NCI-H2227 treated with DMSO at 0.1 percent for 48 hours (cell line): ENCODE data around the gene TANGO6.
"Not testable (repeated sequence)": the region's sequence is repeated elsewhere in the genome, so short reads cannot be mapped to it uniquely, and the experiment has no call there.

Experiments used
- DNase-seq: peaks from one replicate; lab custom pipeline; 2025; lab: John Stamatoyannopoulos, UW

The TANGO6 gene

DNA sequence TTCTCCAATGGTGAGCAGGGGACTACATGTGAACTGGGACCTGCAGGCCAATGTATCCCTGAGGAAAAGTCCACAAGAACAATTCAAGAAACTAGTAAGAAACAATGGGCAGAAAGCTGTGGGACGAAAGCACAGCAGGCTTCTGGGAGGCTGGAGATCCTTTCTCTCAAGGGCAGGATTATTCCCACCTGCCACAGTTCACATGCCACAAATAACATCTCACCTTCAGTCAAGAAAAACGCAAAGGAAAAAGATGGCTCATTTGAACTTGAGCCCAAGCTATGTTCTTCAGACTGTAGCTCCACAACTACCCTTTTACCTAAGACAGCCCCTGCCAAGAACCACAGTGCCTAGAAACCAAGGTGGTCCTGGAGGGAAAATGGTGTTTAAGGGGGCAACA is 275.1 kb downstream of the TANGO6 start:
- no peak for DNase-seq

GRCh38 chr16:69118994-69119393 is 275.7 kb downstream of the TANGO6 start:
- no peak for DNase-seq

GRCh38 chr16:69119536-69119935 is 276.2 kb downstream of the TANGO6 start:
- no peak for DNase-seq

DNA sequence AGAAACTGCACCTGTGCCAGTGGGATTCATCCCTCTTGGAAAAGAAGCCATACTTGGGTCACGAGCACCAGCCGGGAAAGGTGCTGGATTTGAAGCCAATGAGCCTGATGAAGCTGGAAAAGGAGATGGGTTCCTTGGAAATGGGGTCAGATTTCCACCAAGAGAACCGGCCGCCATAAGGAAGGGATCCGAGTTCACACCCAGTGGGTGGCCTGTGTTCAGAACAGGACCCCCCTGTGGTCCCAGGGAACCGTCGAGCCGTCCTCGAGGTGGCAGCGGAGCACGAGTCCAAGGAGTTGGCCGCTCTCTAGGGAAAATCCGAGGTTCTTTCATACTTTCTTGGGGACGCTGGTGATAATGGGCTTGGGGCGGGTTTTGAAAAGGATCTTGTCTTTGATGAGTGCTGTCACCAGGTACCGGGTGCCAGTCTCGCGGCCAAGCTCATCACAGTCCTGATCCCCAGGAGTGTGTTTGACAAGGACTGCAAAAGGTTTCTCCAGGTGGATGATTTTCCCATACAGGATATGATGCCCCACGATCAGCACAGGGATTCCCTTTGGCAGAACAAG is 276.8 kb downstream of the TANGO6 start:
- DNase-seq: no peak

DNA sequence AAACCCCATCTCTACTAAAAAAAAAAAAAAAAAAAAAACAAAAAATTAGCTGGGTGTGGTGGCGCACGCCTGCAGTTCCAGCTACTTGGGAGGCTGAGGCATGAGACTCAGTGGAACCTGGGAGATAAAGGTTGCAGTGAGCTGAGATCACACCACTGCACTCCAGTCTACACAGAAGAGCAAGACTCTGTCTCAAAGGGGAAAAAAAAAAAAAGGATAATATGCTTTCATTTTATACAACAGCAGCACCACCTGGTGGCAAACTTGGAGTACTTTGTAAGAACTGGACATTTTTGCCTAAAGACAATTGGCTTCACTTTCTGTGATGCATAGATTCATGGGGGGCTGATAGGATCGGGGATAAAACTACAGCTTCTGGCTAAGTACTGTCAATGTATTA is 280.6 kb downstream of the TANGO6 start:
- DNase-seq: peak; percentile 73

DNA sequence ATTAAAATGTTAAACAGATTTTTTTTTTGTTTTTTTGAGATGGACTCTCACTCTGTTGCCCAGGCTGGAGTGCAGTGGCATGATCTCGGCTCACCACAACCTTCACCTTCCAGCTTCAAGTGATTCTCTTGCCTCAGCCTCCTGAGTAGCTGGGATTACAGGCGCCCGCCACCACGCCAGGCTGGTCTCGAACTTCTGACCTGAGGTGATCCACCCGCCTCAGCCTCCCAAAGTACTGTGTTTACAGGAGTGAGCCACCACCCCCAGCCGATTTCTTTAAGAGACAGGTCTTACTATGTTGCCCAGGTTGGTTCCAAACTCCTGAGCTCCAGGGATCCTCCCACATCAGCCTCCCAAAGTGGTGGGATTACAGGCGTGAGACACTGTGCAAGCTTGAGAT is 281.1 kb downstream of the TANGO6 start:
- DNase-seq: not testable (repeated sequence)

DNA sequence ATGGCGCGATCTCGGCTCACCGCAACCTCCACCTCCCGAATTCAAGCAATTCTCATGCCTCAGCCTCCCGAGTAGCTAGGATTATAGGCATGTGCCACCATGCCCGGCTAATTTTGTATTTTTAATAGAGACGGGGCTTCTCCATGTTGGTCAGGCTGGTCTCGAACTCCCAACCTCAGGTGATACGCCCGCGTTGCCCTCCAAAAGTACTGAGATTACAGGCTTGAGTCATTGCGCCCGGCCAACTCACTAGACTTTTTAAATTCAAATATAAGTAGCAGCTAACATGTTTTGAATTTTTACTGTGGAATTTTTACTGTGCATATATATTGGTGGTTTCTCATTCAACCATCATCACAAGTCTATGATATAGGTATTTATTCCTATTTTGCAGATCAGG is 281.6 kb downstream of the TANGO6 start:
- not testable (repeated sequence) for DNase-seq

GRCh38 chr16:69126221-69126620 is 282.9 kb downstream of the TANGO6 start:
- no peak for DNase-seq

DNA sequence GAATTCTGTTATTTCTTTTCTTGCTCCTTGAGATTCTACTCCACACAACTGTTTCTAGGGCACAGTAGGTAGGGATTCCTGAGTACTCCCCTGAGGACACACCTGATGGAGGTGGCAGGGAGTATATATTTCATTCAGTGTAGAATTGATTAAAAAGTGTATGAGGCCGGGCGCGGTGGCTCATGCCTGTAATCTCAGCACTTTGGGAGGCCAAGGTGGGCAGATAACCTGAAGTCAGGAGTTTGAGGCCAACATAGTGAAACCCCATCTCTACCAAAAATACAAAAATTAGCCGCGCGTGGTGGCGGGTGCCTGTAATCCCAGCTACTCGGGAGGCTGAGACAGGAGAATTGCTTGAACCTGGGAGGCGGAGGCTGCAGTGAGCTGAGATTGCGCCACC is 283.5 kb downstream of the TANGO6 start:
- DNase-seq: not testable (repeated sequence)

DNA sequence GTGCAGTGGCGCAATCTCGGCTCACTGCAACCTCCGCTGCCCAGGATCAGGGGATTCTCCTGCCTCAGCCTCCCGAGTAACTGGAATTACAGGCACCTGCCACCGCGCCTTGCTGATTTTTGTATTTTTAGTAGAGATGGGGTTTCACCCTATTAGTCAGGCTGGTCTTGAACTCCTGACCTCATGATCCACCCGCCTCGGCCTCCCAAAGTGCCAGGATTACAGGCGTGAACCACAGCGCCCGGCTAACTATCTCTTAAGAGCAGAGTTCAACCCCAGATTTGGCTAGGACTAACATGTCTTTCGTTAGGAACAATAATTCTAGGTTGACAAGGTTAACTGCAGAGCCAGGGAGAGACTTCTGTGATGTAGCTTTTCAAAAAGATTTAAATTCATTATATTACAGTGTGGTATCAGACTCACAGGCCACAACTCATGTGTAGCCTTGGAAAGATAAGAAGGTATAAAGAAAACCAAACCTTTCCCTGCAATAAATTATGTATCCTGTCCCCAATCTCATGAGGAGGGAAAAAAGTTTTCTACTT is 284.7 kb downstream of the TANGO6 start:
- no peak for DNase-seq

- no peak for DNase-seq
These were observed 287.1 kb downstream of the TANGO6 start for GRCh38 chr16:69130461-69130860.

- peak; percentile 65 for DNase-seq
These were observed 288.0 kb downstream of the TANGO6 start for GRCh38 chr16:69131167-69131838.

- DNase-seq: peak; percentile 70
These were observed 288.6 kb downstream of the TANGO6 start for GRCh38 chr16:69131839-69132423.

- DNase-seq: peak; percentile 62
These were observed 289.3 kb downstream of the TANGO6 start, which contains the start of the genes CHTF8 and UTP4 for GRCh38 chr16:69132424-69133252. CHTF8 (minus strand) TSS chr16:69132588; CDS start chr16:69121458, 11,130 bp downstream. UTP4 (plus strand) TSS chr16:69132649; CDS start chr16:69133460, 811 bp downstream.

- DNase-seq: no peak
These were observed 290.1 kb downstream of the TANGO6 start for GRCh38 chr16:69133373-69133954.
